Mammary epithelial cell (primary cell): ENCODE data around the gene AVP.

Experiments used
- EZH2 ChIP-seq: IDR thresholded peaks from 2 replicates; pipeline ENCODE4 v1.6.1; 2012; ENCODE audit warnings: low read length, inconsistent platforms, borderline replicate concordance
- TF ChIP-seq, protein P1 (sequence below), 2 donors: IDR thresholded peaks in 1 of 2; conservative IDR thresholded peaks in 1 of 2; 2 replicates each; pipeline ENCODE4 v1.5.1; 2011 to 2012; ENCODE audit warnings: inconsistent platforms in 2 of 2, low read length in 2 of 2, mild to moderate bottlenecking in 2 of 2, control low read depth in 1 of 2, low read depth in 1 of 2; ENCODE audit not compliant: insufficient read depth in 1 of 2; ENCODE audit errors: extremely low read depth in 1 of 2

DNA sequence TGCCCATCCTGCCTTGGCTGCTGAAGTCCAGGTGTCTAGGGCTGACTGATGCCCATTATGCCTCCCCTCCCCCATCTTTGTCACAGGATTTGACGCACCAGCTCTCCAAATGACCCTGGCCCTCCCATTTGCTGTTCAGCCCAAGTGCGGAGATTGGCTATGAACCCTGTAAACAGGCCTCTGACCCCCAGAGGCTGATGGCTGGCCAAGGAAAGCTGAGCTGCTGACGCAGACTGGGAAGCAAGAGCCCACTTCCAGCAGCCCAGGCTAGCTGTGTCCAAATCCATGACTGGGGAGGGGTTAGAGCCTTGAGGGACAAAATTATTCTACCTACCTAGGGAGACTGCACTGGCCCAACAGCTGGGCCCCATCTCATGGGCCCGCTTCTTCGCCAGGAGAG lies 41.9 kb downstream of the AVP start:
- no peak for TF ChIP-seq EZH2
- TF ChIP-seq, protein P1, sequence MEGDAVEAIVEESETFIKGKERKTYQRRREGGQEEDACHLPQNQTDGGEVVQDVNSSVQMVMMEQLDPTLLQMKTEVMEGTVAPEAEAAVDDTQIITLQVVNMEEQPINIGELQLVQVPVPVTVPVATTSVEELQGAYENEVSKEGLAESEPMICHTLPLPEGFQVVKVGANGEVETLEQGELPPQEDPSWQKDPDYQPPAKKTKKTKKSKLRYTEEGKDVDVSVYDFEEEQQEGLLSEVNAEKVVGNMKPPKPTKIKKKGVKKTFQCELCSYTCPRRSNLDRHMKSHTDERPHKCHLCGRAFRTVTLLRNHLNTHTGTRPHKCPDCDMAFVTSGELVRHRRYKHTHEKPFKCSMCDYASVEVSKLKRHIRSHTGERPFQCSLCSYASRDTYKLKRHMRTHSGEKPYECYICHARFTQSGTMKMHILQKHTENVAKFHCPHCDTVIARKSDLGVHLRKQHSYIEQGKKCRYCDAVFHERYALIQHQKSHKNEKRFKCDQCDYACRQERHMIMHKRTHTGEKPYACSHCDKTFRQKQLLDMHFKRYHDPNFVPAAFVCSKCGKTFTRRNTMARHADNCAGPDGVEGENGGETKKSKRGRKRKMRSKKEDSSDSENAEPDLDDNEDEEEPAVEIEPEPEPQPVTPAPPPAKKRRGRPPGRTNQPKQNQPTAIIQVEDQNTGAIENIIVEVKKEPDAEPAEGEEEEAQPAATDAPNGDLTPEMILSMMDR (conservative IDR thresholded peaks at IDR 0.05 in 1 of 2, IDR thresholded peaks at IDR 0.05 in 1 of 2; ENCODE audit: extremely low read depth in 1 of 2, insufficient read depth in 1 of 2, low read depth in 1 of 2, low read length in 2 of 2) = no peak
